ENCODE data around the gene AGAP2. TPM values are rescaled to one million over a fixed set of nuclear protein-coding genes. Genes with fewer than 3 reads are reported as not detected.

AGAP2 gene
- total RNA-seq, 1 donor from 2014 or later = 1.7 TPM

GRCh38 chr12:57720606-57721595 is 17.6 kb downstream of the AGAP2 start:
- Mint-ChIP-seq H3K27me3 (ENCODE audit: insufficient read depth, low read depth) (peaks cover 12% of the 10 kb centered on the region), H3K4me3 (no peak overlapping the region), H3K36me3 (peaks cover 5% of the 10 kb centered on the region), H3K9me3 (no peaks in the 10 kb centered on the region), H3K4me1 (peaks cover 6% of the 10 kb centered on the region), H3K27ac (no peak overlapping the region)
- H3K9me3 ChIP-seq (ENCODE audit: low read depth) = no peaks in the 10 kb centered on the region
- no peak overlapping the region for H2AFZ ChIP-seq (replicated peaks)
- no peaks in the 10 kb centered on the region for H4K20me1 ChIP-seq (ENCODE audit: low read depth)
- no peak for DNase-seq (ENCODE audit: low spot score)
- no peak overlapping the region for H3K4me3 ChIP-seq
- no peaks in the 10 kb centered on the region for H3K4me1 ChIP-seq
- H3K4me2 ChIP-seq = no peak overlapping the region
- H3K36me3 ChIP-seq = no peaks in the 10 kb centered on the region
- no peak for TF ChIP-seq EZH2phosphoT487 (IDR thresholded peaks at IDR 0.05)
- TF ChIP-seq CTCF (IDR thresholded peaks at IDR 0.05) = no peak
- no peak for TF ChIP-seq EZH2 (IDR thresholded peaks at IDR 0.05)
- H3K79me2 ChIP-seq (ENCODE audit: low read depth) = no peaks in the 10 kb centered on the region
- H3K27me3 ChIP-seq = peaks cover 33% of the 10 kb centered on the region
- H3K27ac ChIP-seq = no peak overlapping the region
- no peaks in the 10 kb centered on the region for H3F3A ChIP-seq (ENCODE audit: low read depth)
- H3K9ac ChIP-seq = no peak overlapping the region

GRCh38 chr12:57719777-57720605 is 18.6 kb downstream of the AGAP2 start:
- no peak for DNase-seq (ENCODE audit: low spot score)
- peaks cover 6% of the 10 kb centered on the region for H3K4me1 Mint-ChIP-seq
- H3K4me3 Mint-ChIP-seq = no peak overlapping the region
- no peak overlapping the region for H3K27ac Mint-ChIP-seq
- H3K27ac ChIP-seq = no peak overlapping the region
- no peaks in the 10 kb centered on the region for H3K79me2 ChIP-seq (ENCODE audit: low read depth)
- no peak overlapping the region for H2AFZ ChIP-seq (replicated peaks)
- no peaks in the 10 kb centered on the region for H4K20me1 ChIP-seq (ENCODE audit: low read depth)
- H3K27me3 Mint-ChIP-seq (ENCODE audit: insufficient read depth, low read depth) = peaks cover 8% of the 10 kb centered on the region
- H3F3A ChIP-seq (ENCODE audit: low read depth) = no peaks in the 10 kb centered on the region
- no peak overlapping the region for H3K4me3 ChIP-seq
- H3K9me3 ChIP-seq (ENCODE audit: low read depth) = no peaks in the 10 kb centered on the region
- H3K36me3 Mint-ChIP-seq = peaks cover 5% of the 10 kb centered on the region
- no peaks in the 10 kb centered on the region for H3K36me3 ChIP-seq
- peaks cover 24% of the 10 kb centered on the region for H3K27me3 ChIP-seq
- TF ChIP-seq CTCF (IDR thresholded peaks at IDR 0.05) (no peak), EZH2phosphoT487 (IDR thresholded peaks at IDR 0.05) (no peak), EZH2 (IDR thresholded peaks at IDR 0.05) (no peak)
- no peak overlapping the region for H3K9ac ChIP-seq
- H3K4me1 ChIP-seq = no peaks in the 10 kb centered on the region
- no peaks in the 10 kb centered on the region for H3K9me3 Mint-ChIP-seq
- no peak overlapping the region for H3K4me2 ChIP-seq

GRCh38 chr12:57718641-57719528 is 19.7 kb downstream of the AGAP2 start:
- no peaks in the 10 kb centered on the region for H3K9me3 ChIP-seq (ENCODE audit: low read depth)
- TF ChIP-seq EZH2phosphoT487 (IDR thresholded peaks at IDR 0.05) (no peak), EZH2 (IDR thresholded peaks at IDR 0.05) (no peak), CTCF (IDR thresholded peaks at IDR 0.05) (no peak)
- Mint-ChIP-seq H3K9me3 (no peaks in the 10 kb centered on the region), H3K27me3 (ENCODE audit: insufficient read depth, low read depth) (peaks cover 5% of the 10 kb centered on the region), H3K4me1 (peaks cover 3% of the 10 kb centered on the region), H3K36me3 (peaks cover 5% of the 10 kb centered on the region), H3K27ac (no peak overlapping the region), H3K4me3 (no peak overlapping the region)
- H3K9ac ChIP-seq = no peak overlapping the region
- H3K4me3 ChIP-seq = no peak overlapping the region
- no peaks in the 10 kb centered on the region for H3K79me2 ChIP-seq (ENCODE audit: low read depth)
- no peak overlapping the region for H3K4me2 ChIP-seq
- no peak overlapping the region for H2AFZ ChIP-seq (replicated peaks)
- H3K27me3 ChIP-seq = peaks cover 13% of the 10 kb centered on the region
- no peak overlapping the region for H3K27ac ChIP-seq
- no peaks in the 10 kb centered on the region for H3K4me1 ChIP-seq
- no peaks in the 10 kb centered on the region for H3F3A ChIP-seq (ENCODE audit: low read depth)
- no peak for DNase-seq (ENCODE audit: low spot score)
- H4K20me1 ChIP-seq (ENCODE audit: low read depth) = no peaks in the 10 kb centered on the region
- no peaks in the 10 kb centered on the region for H3K36me3 ChIP-seq

All from neural progenitor cell (in vitro differentiated cells).